HEK293T (cell line): ENCODE measurements around the gene COLEC12.

Experiments used
- ELF4 ChIP-seq: fragments of 450-650 bp; IDR thresholded peaks from 2 replicates; pipeline ENCODE4 v1.6.1; 2017; ENCODE audit warnings: antibody characterized with exemption
- FOXA1 ChIP-seq: fragments of 450-650 bp; IDR thresholded peaks from 2 replicates; pipeline ENCODE4 v1.6.1; 2016; ENCODE audit warnings: mild to moderate bottlenecking
- HDGF ChIP-seq: fragments of 450-650 bp; IDR thresholded peaks from 2 replicates; pipeline ENCODE4 v1.6.1; 2017; ENCODE audit warnings: antibody characterized with exemption, borderline replicate concordance
- L3MBTL2 ChIP-seq: fragments of 450-650 bp; conservative IDR thresholded peaks from 2 replicates; pipeline ENCODE4 v1.6.1; 2016; ENCODE audit warnings: mild to moderate bottlenecking
- TARDBP ChIP-seq: fragments of 450-650 bp; IDR thresholded peaks from 2 replicates; pipeline ENCODE4 v1.6.1; 2016

- TF ChIP-seq HDGF (no peak), ELF4 (no peak), FOXA1 (no peak), TARDBP (no peak), L3MBTL2 (no peak)
These were observed 77.5 kb downstream of the COLEC12 start for GRCh38 chr18:422966-423365.
